ENCODE measurements around the gene FSCN2.

FSCN2 gene

DNA sequence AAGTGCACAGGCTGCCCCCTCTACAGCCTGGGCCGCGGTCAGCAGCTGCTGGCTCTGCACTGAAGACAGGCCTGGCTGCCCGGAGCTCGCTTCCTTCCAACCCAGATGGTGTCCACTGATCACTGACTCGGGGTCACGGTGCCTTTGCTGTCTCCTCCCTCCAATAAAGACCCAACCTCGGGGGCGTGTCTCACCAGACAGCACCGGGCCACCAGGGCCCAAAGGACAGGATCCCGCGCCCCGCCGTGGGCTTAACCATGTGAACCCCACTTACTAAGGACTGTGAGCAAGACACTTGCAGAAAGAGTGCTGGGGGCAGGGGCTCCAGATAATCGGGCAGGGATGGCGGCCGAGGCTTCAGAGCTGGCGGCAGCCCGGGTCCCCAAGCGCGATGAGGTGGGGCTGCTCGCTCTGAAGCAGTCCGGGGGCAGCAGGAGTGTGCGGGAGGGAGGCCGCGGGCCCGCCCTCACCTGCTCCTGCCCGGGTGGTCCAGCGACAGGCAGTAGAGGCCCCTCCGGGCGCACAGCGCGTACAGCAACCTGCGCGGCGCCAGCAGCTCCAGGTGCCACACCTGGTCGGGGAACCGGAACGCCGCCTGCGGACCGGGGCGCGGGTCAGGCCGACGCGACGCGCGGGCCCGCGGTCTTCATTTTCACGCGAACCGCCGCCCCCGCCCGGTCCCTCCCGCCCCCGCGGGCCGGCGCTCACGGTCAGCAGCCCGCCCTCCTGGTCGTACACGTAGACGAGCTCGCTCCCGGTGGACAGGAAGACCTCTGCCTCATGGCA lies 23.5 kb downstream of the FSCN2 start:
- ATAC-seq: peak; percentile 1; the same call in 1 of the 3 replicates
- TF ChIP-seq ZFP3 (CRISPR knock-in tag; IDR thresholded peaks at IDR 0.05) (no peak), ZNF8 (CRISPR knock-in tag; IDR thresholded peaks at IDR 0.05) (no peak), ZNF565 (CRISPR knock-in tag; conservative IDR thresholded peaks at IDR 0.05; ENCODE audit: low read depth) (no peak), ESRRG (CRISPR knock-in tag; IDR thresholded peaks at IDR 0.05) (no peak), CREB5 (CRISPR knock-in tag; IDR thresholded peaks at IDR 0.05; ENCODE audit: low read depth) (no peak), ZC3H10 (CRISPR knock-in tag; IDR thresholded peaks at IDR 0.05) (no peak), PPARA (CRISPR knock-in tag; IDR thresholded peaks at IDR 0.05; ENCODE audit: borderline replicate concordance) (no peak)

DNA sequence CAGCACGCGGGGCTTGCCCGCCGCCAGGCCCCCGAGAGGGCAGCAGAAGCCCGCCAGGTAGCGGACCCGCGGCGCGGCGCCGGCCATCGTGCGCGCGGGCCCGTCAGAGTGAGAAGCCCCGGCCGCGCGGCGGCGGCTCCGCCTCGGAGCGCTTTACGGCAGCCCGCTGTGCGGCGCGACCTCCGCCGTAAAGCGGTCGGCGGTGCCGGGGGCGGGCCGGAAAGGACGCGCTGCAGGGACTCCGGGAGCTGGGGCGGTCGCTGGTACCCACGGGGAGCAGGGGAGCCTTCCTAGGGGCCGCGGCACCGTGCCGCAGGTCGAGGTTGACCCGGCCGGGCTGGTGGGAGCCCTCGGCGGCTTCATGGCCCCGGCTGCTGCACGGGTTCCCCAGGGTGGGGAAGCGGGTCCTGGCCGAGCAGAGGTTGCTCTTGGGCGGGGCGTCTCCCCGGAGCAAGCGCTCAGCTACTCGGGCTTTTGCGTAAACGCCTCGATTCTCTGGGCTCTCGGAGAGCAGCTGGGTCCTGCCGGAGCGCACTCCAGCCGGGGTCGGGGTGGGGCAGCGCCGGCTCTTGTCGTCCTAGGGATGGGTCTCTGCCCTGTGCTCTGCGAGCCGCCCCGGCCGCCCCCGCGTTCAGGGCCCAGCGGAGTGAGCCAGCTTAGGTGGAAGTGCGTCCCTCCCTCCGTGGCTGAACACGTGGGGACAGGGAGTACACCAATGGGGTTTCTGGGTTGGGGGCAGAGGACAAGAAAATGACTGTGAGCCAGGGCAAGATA lies 24.3 kb downstream of the FSCN2 start, which contains the start of gene FAAP100:
FAAP100 (minus strand) TSS at position 110 of the 774 bp plus-strand sequence; CDS start at position 87, 23 bp downstream.
- no peak for TF ChIP-seq ZNF8 (CRISPR knock-in tag; IDR thresholded peaks at IDR 0.05)
- no peak for TF ChIP-seq ZNF70 (CRISPR knock-in tag; IDR thresholded peaks at IDR 0.05)
- TF ChIP-seq ARNTL (CRISPR knock-in tag; IDR thresholded peaks at IDR 0.05; ENCODE audit: borderline replicate concordance, low read depth): no peak
- TF ChIP-seq RARB (CRISPR knock-in tag; IDR thresholded peaks at IDR 0.05): no peak
- TF ChIP-seq ZFP30 (CRISPR knock-in tag; IDR thresholded peaks at IDR 0.05): no peak
- TF ChIP-seq, protein P1, sequence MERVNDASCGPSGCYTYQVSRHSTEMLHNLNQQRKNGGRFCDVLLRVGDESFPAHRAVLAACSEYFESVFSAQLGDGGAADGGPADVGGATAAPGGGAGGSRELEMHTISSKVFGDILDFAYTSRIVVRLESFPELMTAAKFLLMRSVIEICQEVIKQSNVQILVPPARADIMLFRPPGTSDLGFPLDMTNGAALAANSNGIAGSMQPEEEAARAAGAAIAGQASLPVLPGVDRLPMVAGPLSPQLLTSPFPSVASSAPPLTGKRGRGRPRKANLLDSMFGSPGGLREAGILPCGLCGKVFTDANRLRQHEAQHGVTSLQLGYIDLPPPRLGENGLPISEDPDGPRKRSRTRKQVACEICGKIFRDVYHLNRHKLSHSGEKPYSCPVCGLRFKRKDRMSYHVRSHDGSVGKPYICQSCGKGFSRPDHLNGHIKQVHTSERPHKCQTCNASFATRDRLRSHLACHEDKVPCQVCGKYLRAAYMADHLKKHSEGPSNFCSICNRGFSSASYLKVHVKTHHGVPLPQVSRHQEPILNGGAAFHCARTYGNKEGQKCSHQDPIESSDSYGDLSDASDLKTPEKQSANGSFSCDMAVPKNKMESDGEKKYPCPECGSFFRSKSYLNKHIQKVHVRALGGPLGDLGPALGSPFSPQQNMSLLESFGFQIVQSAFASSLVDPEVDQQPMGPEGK (CRISPR knock-in tag; IDR thresholded peaks at IDR 0.05; ENCODE audit: borderline replicate concordance): no peak; the same call in 1 of the 2 replicates
- 0 out of 2 replicates have a peak, but pooled peaks have one; percentile 23 for TF ChIP-seq ZC3H10 (CRISPR knock-in tag; IDR thresholded peaks at IDR 0.05)
- no peak; the same call in 1 of the 2 replicates for TF ChIP-seq CREB5 (CRISPR knock-in tag; IDR thresholded peaks at IDR 0.05; ENCODE audit: low read depth)
- TF ChIP-seq ESRRG (CRISPR knock-in tag; IDR thresholded peaks at IDR 0.05): 0 out of 2 replicates have a peak, but pooled peaks have one; percentile 52
- 0 out of 2 replicates have a peak, but pooled peaks have one; percentile 14 for TF ChIP-seq GLIS3 (CRISPR knock-in tag; IDR thresholded peaks at IDR 0.05)
- no peak for TF ChIP-seq CSRNP3 (CRISPR knock-in tag; IDR thresholded peaks at IDR 0.05)

DNA sequence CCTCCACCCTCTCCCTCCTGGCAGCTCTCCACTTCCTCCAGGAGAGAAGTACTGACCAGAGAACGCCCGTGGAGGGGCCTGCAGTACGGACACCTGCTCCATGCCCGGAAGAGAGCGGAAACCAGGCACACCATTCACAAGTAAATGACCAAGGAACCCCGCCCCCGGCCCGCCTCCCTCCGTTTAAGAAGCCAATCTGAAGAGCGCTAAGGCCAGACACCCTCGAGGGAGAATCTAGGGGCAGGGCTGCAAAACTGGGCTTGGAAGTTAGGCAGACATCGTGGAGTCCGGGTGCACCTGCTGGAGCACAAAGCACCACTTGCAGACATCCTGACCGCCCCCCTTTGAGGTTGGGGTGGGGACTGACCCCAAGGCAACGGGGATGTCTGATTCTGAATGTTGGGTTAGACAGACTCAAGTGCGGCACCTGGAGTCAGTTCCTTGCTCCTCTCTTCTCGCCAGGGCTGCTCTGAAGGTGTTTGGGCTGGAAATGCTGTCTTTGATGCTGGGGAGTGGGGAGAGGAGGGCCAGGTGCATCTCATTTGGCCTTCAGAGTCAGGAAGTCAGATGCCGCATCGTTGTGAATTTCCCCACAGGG lies 24.9 kb downstream of the FSCN2 start:
- ATAC-seq: peak; percentile 82
- TF ChIP-seq ARNTL (CRISPR knock-in tag; IDR thresholded peaks at IDR 0.05; ENCODE audit: borderline replicate concordance, low read depth): no peak
- TF ChIP-seq TCF4 (CRISPR knock-in tag; IDR thresholded peaks at IDR 0.05; ENCODE audit: borderline replicate concordance): no peak
- TF ChIP-seq ZNF565 (CRISPR knock-in tag; conservative IDR thresholded peaks at IDR 0.05; ENCODE audit: low read depth): no peak
- TF ChIP-seq SNAI2 (CRISPR knock-in tag; IDR thresholded peaks at IDR 0.05): no peak
- no peak for TF ChIP-seq BACH2 (CRISPR knock-in tag; IDR thresholded peaks at IDR 0.05; ENCODE audit: borderline replicate concordance)
- TF ChIP-seq CREB5 (CRISPR knock-in tag; IDR thresholded peaks at IDR 0.05; ENCODE audit: low read depth): no peak
- TF ChIP-seq ZFP3 (CRISPR knock-in tag; IDR thresholded peaks at IDR 0.05): no peak
- no peak for TF ChIP-seq GLIS3 (CRISPR knock-in tag; IDR thresholded peaks at IDR 0.05)
- TF ChIP-seq TOX (CRISPR knock-in tag; IDR thresholded peaks at IDR 0.05; ENCODE audit: borderline replicate concordance): no peak
- no peak for TF ChIP-seq CSRNP3 (CRISPR knock-in tag; IDR thresholded peaks at IDR 0.05)
- no peak for TF ChIP-seq CSDC2 (CRISPR knock-in tag; IDR thresholded peaks at IDR 0.05)
- TF ChIP-seq PPARA (CRISPR knock-in tag; IDR thresholded peaks at IDR 0.05; ENCODE audit: borderline replicate concordance): no peak
- no peak for TF ChIP-seq ESRRG (CRISPR knock-in tag; IDR thresholded peaks at IDR 0.05)
- TF ChIP-seq ZNF70 (CRISPR knock-in tag; IDR thresholded peaks at IDR 0.05): no peak
- TF ChIP-seq RARB (CRISPR knock-in tag; IDR thresholded peaks at IDR 0.05): no peak
- TF ChIP-seq, protein P1 (CRISPR knock-in tag; IDR thresholded peaks at IDR 0.05; ENCODE audit: borderline replicate concordance): no peak

More for the DNA sequence above, 24.3 kb downstream of the FSCN2 start, which contains the start of gene FAAP100:
- peak; percentile 57 for ATAC-seq
